Dermis blood vessel endothelial cell (primary cell): ENCODE measurements around the gene FAAH. TPM values are rescaled to one million over a fixed set of nuclear protein-coding genes. Genes with fewer than 3 reads are reported as not detected.

Experiments
- DNase-seq: peaks from one replicate; pipeline ENCODE4 v3.0.0; 2010
- total RNA-seq: library from RNA; depleted of rRNA; stranded (reverse); fragments of >200 nt; gene quantifications from 2 replicates; pipeline ENCODE4 v1.2.3, GENCODE V29; 2014

The FAAH gene
- total RNA-seq, 1 donor from 2014 or later = 2.6 TPM

DNA sequence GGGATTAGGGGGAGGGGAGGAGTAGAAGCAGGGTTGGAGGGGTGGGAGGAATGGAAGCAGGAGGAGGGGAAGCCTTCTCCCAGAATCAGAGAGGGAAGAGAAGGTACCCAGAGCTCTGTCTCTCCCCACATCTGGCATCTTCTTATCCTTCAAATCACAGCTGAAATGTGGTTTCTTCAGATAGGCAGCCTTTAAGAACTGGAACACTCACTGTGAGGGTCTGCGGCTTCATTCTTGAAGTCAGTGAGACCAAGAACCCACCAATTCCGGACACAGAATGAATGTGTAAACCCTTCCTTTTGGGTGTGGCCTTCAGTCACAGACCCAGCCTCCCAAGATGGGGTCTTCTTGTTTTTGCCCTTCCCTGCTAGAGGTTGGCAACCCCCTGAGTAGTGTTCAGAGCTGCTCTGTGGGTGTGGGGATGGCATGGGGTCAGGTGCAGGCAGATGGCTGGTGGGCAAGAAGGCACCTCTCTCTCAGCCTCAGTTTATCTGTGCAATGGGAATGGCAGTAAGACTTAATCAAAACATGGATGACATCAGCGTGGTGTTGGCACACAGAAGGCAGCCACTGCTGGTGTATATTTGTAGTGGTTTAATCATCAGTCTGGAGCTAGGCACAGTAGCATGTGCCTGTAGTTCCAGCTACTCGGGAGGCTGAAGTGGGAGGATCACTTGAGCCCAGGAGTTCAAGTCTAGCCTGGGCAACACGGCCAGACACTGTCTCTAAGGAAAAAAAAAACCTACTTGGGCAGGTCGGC, 7.2 kb downstream of the FAAH start:
- no peak for DNase-seq

DNA sequence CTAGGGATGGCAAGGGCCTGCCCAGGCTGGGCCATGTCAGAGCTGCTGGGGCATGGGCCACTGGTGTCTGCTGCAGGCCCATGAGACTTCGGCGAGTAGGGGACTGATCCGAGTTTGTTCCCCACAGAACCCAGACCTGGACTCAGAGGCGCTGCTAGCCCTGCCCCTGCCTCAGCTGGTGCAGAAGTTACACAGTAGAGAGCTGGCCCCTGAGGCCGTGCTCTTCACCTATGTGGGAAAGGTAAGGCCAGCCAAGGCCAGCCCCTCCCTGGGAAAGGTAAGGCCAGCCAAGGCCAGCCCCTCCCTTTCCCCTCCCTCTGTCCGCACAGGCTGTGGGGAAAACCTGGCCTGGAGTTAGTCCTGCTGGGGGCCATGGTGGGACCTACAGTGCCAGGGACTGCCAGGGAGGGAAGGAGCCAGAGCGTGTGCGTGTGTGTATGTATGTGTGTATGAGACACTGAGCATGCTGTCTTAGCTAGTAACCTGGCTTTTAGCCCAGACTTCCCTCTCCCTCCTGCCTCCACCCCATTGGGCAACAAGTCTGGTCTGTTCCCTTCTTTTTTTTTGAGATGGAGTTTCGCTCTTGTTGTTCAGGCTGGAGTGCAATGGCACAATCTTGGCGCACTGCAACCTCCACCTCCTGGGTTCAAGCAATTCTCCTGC, 8.0 kb downstream of the FAAH start:
- DNase-seq = peak; percentile 21

DNA sequence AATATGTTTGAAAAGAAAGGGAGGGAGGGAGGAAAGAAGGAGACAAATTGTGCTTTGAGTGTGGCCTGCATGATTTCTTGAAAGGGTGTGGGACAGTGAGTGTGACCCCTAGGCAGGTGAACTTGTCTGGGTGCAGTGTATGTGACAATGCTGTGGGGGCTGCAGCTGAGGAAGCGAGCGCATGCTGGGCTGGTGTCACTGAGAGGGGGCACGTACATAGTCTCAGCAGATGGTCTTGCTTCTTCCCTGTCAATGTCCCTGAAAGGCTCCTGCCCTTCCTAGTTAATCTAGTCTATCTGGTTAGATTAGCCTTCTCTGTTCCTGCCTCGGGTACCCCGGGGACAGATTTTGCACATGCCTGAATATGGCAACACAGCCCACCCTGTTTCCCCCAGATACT, 9.8 kb downstream of the FAAH start:
- DNase-seq = no peak

DNA sequence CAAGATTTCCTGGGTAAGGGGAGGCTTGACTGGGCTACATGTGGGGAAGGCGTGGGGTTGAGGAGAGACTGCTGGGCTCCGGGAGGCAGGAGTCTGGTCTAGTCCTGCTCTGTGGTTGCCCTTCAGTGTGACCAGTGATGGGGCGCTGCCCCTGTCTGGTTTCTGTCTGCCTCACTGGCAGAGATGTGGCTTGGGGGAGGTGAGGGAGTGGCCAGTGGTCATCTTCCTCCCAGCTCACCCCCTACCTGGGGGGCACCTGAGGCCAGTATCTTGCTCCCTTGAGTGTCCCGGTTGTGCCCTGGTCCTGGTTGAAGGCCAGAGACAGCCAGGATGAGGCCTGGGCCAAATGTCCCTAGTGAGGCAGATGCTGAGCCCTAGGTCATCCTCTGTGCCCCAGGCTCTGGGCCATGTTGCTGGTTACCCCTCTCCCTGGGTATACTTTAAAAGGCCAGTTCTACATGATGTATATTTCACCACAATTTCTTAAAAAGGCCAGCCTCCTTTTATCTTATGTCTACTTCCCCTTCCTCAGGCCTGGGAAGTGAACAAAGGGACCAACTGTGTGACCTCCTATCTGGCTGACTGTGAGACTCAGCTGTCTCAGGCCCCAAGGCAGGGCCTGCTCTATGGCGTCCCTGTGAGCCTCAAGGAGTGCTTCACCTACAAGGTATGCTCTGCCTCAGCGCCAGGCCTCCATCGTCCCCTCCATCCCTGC, 10.5 kb downstream of the FAAH start:
- no peak for DNase-seq

DNA sequence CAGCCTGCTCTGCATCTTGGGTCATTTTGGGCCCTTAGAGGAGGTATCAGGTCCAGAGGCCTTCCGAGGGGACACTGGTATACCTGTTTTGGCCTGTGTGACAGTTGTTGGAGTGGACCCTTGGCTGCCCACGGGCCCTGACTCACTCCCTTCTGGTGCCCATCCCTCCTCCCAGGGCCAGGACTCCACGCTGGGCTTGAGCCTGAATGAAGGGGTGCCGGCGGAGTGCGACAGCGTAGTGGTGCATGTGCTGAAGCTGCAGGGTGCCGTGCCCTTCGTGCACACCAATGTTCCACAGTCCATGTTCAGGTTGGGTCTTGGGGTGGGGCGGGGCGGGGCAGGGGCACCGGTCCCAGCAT, 11.1 kb downstream of the FAAH start:
- DNase-seq = no peak

DNA sequence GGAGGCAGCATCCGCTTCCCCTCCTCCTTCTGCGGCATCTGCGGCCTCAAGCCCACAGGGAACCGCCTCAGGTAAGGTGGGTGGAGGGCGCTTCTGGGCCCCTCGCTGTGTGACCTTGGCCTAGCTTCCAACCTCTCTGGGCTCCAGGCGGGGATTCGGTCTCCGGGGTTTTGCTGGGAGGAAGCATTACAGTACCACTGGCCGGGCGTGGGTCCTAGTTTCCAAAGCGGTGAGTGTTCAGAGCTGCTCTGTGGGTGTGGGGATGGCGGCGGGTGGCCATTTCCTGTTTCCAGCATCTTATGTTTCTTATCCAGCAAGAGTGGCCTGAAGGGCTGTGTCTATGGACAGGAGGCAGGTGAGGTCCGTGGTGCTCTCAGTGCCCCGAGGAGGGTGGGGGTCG, 11.6 kb downstream of the FAAH start:
- no peak for DNase-seq

DNA sequence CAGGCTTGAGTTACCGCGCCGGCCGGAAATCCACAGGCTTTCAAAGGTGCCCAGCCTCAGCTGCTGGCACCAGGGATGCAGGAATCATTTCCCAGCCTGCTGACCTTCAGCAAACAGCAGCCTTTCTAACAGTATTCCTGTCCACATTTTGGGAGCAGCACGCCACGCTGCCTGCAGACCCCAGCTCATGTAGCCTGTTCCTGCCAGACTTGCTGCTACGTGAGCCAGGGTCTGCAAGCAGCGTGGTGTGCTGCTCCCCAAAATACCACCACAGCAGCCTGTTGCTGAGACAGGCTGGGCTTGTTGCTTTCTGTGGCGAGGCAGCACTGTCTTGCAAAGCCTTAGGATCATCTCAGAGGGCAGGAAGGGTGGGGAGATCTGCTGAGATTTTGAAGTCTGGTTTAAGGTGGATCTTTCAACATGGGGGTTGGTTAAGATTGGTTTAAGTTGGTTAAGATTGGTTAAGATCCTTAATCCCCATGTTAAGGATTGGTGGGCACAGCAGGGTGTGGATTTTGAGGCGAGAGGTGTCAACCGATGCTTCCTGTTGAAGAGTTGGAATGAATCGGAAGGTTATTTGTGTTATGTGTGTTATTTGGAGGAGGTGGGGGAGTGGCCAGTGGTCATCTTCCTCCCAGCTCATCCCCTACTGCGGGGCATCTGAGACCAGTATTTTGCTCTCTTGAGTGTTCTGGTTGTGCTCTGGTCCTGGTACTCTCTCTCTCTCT, 12.9 kb downstream of the FAAH start:
- DNase-seq = peak; percentile 19

DNA sequence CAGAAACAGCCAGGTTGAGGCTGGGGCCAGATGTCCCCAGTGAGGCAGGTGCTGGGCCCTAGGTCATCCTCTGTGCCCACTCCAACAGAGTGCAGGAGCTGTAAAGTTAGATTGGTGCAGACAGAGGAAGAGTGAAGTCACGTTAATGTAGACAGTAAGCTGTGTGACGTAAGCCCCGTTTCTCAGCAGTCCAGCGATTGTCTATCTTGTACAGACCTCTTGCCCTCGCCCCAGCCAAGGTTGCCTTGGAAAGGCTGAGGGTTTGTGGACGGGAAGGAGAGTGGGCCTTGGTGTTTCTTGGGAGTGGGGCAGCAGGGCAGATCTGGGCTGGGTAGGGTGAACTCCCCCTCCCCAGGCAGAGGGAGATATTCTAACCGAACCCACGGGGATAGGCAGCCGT, 13.5 kb downstream of the FAAH start:
- no peak for DNase-seq

DNA sequence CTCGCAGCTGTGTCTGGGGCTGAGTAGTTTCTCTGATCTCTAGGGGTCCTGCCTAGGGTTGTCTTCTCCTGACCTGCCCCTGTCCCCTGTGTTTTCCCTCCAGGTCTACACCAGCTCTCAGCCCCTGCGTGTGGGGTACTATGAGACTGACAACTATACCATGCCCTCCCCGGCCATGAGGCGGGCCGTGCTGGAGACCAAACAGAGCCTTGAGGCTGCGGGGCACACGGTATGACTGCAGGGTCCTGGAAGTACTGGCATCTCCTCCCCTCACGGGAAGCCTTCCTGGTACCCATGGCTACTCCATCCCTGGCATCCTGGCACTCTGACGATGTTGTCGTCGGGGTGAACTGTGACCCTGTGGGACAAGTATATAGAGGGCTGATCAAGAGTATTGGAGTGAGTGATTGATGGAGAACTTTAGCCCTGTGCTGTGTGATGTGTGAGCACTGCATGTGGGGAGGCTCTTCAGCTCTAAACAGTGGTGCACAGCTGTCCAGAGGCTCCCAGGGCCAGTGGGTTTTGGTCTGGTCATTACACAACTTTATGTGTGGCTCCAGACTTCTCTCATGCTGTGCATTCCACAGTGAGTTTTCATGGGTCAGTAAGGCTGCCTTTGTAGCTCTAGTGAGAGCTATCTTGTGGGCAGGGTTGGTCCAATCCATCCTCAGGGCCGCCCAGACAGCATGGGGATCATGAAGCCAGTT, 14.4 kb downstream of the FAAH start:
- DNase-seq = no peak

DNA sequence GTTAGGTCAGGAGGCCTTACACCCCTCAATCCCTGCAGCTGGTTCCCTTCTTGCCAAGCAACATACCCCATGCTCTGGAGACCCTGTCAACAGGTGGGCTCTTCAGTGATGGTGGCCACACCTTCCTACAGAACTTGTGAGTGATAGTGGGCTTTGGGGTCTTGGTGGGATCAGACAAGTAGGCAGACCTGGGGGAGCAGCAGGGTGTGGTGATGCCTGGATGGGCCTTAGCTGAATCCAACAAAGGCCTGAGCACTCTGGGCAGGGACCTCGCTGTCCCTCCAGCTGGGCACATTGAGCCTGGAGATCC, 14.9 kb downstream of the FAAH start:
- no peak for DNase-seq

DNA sequence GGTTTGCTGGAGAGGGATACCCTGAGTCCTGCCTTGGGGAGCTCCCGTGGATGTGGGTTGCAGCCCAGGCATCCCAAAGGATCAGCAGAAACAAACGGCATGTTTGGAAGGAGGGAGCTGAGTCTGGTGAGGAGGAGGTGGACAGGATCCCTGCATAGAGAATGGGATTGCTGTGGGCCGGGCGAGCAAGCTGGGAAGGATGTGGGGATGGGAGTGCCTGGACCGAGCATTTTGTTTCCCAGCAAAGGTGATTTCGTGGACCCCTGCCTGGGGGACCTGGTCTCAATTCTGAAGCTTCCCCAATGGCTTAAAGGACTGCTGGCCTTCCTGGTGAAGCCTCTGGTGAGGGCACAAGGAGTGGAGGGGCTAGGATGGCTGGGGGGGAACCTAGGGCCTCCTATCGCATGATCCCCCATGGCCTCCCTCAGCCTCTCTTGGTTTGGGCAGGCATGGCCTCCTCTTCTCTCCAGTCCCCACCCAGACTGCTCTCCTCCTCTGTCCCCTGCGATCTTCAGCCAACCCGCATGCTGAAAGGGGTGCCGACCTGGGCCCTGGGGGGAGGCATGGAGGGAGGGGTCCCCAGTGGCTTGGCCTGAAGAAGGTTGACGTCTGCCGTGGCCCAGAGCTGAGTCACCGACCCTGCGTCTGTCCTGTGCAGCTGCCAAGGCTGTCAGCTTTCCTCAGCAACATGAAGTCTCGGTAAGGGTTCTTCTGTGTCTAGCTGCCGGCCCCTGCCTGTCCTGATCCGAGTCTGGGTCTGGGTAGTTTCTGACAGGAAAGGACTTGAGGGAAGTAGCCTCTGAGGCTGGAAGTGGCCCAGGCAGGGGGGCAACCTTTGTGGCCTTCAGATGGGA, 16.3 kb downstream of the FAAH start:
- DNase-seq = no peak

DNA sequence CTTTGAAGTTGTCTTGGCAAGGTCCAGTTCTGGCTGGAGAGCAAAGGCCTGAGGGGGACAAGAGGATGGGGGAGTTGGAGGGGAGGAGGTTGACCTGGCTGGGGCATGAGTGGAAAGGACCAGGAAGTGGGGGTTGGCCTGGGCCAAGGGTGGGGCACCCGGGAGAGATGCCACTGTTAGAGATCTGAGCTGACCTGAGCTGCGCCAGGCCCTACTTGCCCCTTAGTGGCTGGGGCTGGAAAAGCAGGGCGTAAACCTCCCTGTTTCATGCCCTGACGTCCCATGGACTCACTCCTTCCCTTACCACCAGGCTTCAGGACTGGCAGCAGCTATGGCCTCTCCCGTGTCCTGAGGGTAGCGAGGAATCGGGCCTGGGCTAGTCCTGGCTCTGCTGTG, 16.9 kb downstream of the FAAH start:
- DNase-seq = no peak

DNA sequence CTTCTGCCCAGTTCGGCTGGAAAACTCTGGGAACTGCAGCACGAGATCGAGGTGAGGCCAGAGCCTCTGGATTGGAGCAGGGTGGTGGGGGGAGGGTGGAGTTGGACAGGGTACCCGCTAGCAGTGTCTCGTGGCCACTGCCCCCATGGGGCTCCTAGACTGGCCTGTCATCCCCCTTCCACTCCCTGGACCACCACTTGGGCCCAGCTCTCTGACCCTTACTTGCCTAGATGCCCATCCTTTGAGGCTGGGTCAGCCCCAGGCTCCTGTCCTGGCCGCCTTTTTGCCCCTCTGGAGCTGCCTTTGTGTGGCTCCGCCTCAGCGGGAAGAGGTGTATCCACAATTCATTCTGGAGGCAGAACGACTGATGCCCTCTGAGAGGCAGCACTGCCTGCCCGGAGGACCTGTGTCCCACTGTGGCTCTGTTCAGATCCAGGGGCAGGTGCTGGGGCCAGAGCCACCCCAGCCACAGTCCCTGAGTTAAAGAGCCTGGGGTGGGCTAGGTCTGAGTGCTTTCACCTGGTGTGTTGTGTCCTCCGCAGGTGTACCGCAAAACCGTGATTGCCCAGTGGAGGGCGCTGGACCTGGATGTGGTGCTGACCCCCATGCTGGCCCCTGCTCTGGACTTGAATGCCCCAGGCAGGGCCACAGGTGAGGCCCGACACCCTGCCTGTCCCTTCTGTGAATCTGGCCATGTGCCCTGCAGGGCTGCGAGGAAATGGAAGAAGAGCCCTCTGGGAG, 17.7 kb downstream of the FAAH start:
- no peak for DNase-seq

DNA sequence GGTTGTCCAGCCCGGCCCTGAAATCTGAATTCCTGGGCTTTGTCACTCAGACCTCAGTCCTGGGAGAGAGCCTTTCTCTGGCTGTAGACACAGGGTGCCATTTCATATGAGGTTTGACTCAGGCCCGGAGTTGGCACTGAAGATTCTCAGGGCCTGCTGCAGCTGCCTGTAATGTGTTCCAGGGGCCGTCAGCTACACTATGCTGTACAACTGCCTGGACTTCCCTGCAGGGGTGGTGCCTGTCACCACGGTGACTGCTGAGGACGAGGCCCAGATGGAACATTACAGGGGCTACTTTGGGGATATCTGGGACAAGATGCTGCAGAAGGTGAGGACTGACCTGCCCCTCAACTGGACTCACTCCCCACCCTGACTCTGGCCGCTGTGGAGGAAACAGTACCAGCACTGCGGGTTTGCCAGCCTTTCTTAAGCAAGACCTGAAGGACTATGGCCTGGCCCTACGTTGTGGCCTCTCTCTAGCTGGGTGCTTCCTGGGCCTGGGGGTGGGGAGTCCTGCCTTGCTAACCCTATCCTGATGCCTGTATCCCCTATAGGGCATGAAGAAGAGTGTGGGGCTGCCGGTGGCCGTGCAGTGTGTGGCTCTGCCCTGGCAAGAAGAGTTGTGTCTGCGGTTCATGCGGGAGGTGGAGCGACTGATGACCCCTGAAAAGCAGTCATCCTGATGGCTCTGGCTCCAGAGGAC, 18.9 kb downstream of the FAAH start:
- no peak for DNase-seq

DNA sequence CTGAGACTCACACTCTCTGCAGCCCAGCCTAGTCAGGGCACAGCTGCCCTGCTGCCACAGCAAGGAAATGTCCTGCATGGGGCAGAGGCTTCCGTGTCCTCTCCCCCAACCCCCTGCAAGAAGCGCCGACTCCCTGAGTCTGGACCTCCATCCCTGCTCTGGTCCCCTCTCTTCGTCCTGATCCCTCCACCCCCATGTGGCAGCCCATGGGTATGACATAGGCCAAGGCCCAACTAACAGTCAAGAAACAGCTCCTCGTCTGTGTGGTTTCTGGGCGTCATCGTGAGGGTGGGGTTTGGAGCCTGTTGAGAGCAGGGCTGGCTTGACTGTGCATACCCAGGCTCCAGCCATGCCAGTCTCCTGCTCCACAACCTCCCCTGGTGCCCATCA, 19.5 kb downstream of the FAAH start:
- DNase-seq = peak; percentile 35

DNA sequence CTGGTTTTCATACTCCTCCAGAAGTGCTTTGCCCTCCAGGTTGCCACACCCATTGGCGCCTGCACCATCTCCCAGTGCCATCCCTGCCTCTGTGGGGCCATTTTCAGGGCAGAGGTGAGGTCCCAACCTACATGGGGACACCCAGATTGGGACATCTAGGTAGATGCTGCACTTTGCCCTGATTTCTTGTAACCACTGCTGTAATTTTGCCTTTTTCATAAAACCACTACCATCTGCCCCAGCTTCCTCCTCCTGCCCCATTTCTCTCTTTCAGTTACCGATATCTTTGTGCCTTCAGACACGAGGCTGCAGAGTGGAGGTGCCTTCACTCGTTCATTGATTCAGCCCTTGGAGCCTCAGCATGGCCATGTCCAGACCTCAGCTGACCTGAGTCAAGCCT, 21.4 kb downstream of the FAAH start:
- no peak for DNase-seq

DNA sequence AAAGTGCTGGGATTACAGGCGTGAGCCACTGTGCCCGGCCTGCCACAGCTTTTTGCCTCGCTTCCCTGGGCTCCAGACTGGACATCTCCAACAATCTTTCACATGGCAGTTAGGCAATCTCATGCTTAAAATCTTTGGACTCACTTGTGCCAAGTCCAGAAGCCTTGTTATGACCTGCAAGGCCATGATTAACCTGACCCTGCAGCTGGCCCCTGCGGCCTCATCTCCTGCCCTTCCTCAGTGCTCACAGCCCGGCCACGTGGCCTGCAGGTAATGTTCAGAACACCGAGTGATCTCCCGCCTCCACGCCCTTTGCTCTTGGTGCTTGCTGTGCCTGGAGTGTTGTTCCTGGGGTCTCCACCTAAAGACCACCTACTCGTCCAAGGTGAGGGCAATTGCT, 24.9 kb downstream of the FAAH start:
- DNase-seq = no peak

DNA sequence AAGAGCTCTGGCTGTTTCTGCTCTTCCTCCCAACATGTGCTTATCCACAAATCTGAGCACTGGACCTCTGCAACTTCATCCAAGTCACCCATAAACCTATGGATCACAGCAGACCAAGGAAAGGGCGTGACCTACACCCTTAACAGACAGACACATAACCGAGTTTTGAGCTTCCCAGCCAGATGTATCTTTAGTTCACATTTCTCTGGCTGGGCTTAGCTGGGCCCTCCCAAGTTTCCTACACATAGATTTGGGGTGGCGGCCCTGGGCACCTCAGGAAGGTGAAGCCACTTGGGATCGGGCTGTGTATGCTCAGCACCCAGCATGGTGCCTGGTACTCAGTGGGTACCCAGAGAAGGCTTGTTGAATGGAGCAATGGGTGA, 26.4 kb downstream of the FAAH start:
- no peak for DNase-seq

DNA sequence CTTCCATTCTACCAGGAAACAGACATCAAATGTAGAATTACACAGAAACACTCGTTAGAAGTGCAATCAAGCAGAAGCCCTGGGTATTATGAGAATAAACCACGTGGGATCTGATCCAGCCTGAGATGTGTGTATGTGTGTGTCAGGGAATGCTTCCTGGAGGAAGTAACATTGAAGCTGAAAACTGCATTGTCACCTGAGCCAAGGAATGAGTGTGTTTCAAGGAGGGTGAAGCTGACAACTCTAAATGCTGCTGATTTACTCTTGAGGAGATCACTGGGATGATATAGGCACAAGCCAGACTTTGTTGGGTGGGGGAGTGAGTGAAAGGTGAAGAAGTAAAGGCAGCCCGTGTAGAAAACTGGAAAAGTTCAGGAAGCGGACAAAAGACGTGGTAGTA, 27.6 kb downstream of the FAAH start:
- no peak for DNase-seq

DNA sequence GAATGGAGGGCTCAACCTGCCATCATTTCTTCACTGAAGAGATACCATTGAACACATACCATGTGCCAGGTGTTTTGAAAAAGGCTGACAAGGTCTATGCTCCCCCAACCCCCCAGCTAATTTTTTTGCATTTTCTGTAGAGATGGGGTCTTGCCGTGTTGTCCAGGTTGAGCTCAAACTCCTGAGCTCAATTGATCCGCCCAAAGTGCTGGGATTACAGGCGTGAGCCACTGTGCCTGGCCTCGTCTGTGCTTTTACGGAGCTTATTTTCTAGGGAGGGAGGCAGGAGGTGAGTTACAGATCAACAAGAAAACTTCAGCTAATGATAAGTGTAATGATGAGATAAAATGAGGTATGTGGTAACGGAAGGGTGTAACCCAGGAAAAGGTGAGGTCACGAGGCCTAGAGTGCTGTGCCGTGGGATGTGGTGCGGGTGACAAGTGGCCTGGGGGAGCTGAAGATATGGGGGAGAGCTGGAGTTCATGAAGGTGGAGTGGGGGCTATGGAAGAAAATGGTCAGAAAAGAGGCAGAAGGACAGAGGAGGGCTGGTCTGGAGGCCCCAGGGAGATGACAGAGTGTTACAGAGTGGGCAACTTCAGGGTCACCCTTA, 28.2 kb downstream of the FAAH start:
- DNase-seq = no peak
